GM23248 (cell line): Measurements from ENCODE around the gene CAPS. TPM values are rescaled to one million over a fixed set of nuclear protein-coding genes. Genes with fewer than 3 reads are reported as not detected.

Experiments used
- DNase-seq: peaks from one replicate; pipeline ENCODE4 v3.0.0-alpha.2; 2015
- H2AFZ ChIP-seq: fragments of 200-600 bp; sonication (generic); 2 replicates; pipeline ENCODE4 v1.6.1; 2016; ENCODE audit warnings: antibody characterized with exemption
- H3F3A ChIP-seq: fragments of 200-600 bp; sonication (generic); 2 replicates; pipeline ENCODE4 v1.6.1; 2016; ENCODE audit warnings: mild to moderate bottlenecking, antibody characterized with exemption, mixed run types; ENCODE audit not compliant: insufficient read depth
- H3K27ac ChIP-seq: fragments of 200-600 bp; sonication (generic); 2 replicates; pipeline ENCODE4 v1.5.1; 2016; ENCODE audit warnings: mild to moderate bottlenecking
- H3K27me3 ChIP-seq: fragments of 200-600 bp; sonication (generic); replicated peaks from 2 replicates; pipeline ENCODE4 v1.6.1; 2016; ENCODE audit warnings: mild to moderate bottlenecking; ENCODE audit not compliant: insufficient read depth
- H3K36me3 ChIP-seq: fragments of 200-600 bp; sonication (generic); 2 replicates; pipeline ENCODE4 v1.6.1; 2016; ENCODE audit warnings: low read depth, mild to moderate bottlenecking
- H3K4me1 ChIP-seq: fragments of 200-600 bp; sonication (generic); 2 replicates; pipeline ENCODE4 v1.6.1; 2016; ENCODE audit warnings: mild to moderate bottlenecking; ENCODE audit not compliant: insufficient read depth
- H3K4me2 ChIP-seq: fragments of 200-600 bp; sonication (generic); one replicate; pipeline ENCODE4 v1.6.1; 2016; ENCODE audit warnings: mild to moderate bottlenecking; ENCODE audit not compliant: unreplicated experiment
- H3K4me3 ChIP-seq: fragments of 200-600 bp; sonication (generic); 2 replicates; pipeline ENCODE4 v1.5.1; 2016; ENCODE audit warnings: mild to moderate bottlenecking
- H3K79me2 ChIP-seq: fragments of 200-600 bp; sonication (generic); 2 replicates; pipeline ENCODE4 v1.6.1; 2016; ENCODE audit warnings: mild to moderate bottlenecking; ENCODE audit not compliant: insufficient read depth
- H3K9ac ChIP-seq: fragments of 200-600 bp; sonication (generic); 2 replicates; pipeline ENCODE4 v1.6.1; 2016; ENCODE audit warnings: mild to moderate bottlenecking
- H3K9me2 ChIP-seq: fragments of 200-600 bp; sonication (generic); 2 replicates; pipeline ENCODE4 v1.6.1; 2016; ENCODE audit warnings: mixed run types, mild to moderate bottlenecking, moderate library complexity; ENCODE audit not compliant: insufficient read depth
- H3K9me3 ChIP-seq: fragments of 200-600 bp; sonication (generic); one replicate; pipeline ENCODE4 v1.6.1; 2017; ENCODE audit warnings: low read depth
- H4K20me1 ChIP-seq: fragments of 200-600 bp; sonication (generic); 2 replicates; pipeline ENCODE4 v1.6.0; 2016; ENCODE audit not compliant: insufficient read depth
- EZH2 ChIP-seq: fragments of 200-600 bp; sonication (generic); IDR thresholded peaks from 2 replicates; pipeline ENCODE4 v1.6.1; 2018; ENCODE audit warnings: antibody characterized with exemption, mild to moderate bottlenecking; ENCODE audit not compliant: insufficient read depth, poor library complexity, severe bottlenecking
- EZH2phosphoT487 ChIP-seq: fragments of 200-600 bp; sonication (generic); IDR thresholded peaks from 2 replicates; pipeline ENCODE4 v1.6.1; 2018; ENCODE audit warnings: antibody characterized with exemption, moderate library complexity, mild to moderate bottlenecking, low read depth; ENCODE audit not compliant: insufficient read depth
- whole genome bisulfite sequencing, 2 experiments: methylation state at CpG; one replicate each; pipeline ENCODE4 v1.1.6; 2015 to 2017; ENCODE audit warnings: low lambda C conversion rate in 2 of 2, low coverage in 1 of 2; ENCODE audit errors: missing lambda C conversion rate in 2 of 2; 5-methylcytosine and 5-hydroxymethylcytosine counted together
- in situ Hi-C: fragments of 300-500 bp; cut with MboI; formaldehyde crosslinking; loops from 2 replicates; pipeline ENCODE4 v1.15.0; 2020
- polyA plus RNA-seq: library from polyadenylated mRNA; unstranded; fragments of >200 nt; fragmentation: Nextera tagmentation; extraction: Ambion mirVana; gene quantifications from 2 replicates; pipeline ENCODE4 v1.2.1, GENCODE V29; 2016
- total RNA-seq: library from RNA; depleted of rRNA; stranded (reverse); fragments of >200 nt; shearing (Covaris generic); gene quantifications from 2 replicates; pipeline ENCODE4 v1.2.3, GENCODE V29; 2014; rRNA removed

CAPS gene
- 5.1 and 16.1 TPM in 2 replicates for total RNA-seq
- polyA plus RNA-seq = 6.7 and 7.0 TPM in 2 replicates

- H4K20me1 ChIP-seq = no peaks in the 10 kb centered on the region
- H3K79me2 ChIP-seq = no peaks in the 10 kb centered on the region
- H3K9ac ChIP-seq = peak within 1 kb of the TSS; percentile 62
- in situ Hi-C loops = no loop called here
- H3K4me2 ChIP-seq = peak within 1 kb of the TSS; percentile 3
- peak within 1 kb of the TSS; percentile 56 for H3K27ac ChIP-seq
- WGBS, 2 experiments = 66 to 71% methylated on average over 10 of the region's 10 CpGs
- peaks cover 12% of the 10 kb centered on the region for H3K4me1 ChIP-seq
- H2AFZ ChIP-seq = no peak within 1 kb of the TSS
- H3K27me3 ChIP-seq = no peaks in the 10 kb centered on the region
- no peak within 1 kb of the TSS for H3K4me3 ChIP-seq
- peak; percentile 88 for DNase-seq
- no peaks in the 10 kb centered on the region for H3K9me2 ChIP-seq
- peaks cover 4% of the 10 kb centered on the region for H3F3A ChIP-seq
- no peaks in the 10 kb centered on the region; the same call in 1 of the 2 replicates for H3K36me3 ChIP-seq
- no peaks in the 10 kb centered on the region for H3K9me3 ChIP-seq
- TF ChIP-seq EZH2 (no peak), EZH2phosphoT487 (no peak)
Measured at GRCh38 chr19:5913739-5914357, at the start of gene CAPS. Gene CAPS (plus strand): TSS chr19:5914254. CDS start chr19:5914407, 153 bp downstream.

- in situ Hi-C loops = no loop called here
- Histone ChIP-seq H3K9me3 (no peaks in the 10 kb centered on the region), H3K4me2 (no peak overlapping the region), H4K20me1 (no peaks in the 10 kb centered on the region), H3K4me1 (no peaks in the 10 kb centered on the region), H3K36me3 (no peaks in the 10 kb centered on the region), H3K9ac (no peak overlapping the region), H3K27ac (no peak overlapping the region), H2AFZ (no peak overlapping the region), H3F3A (no peaks in the 10 kb centered on the region), H3K9me2 (no peaks in the 10 kb centered on the region), H3K4me3 (no peak overlapping the region), H3K79me2 (no peaks in the 10 kb centered on the region), H3K27me3 (no peaks in the 10 kb centered on the region)
- TF ChIP-seq EZH2phosphoT487 = no peak
- TF ChIP-seq EZH2 = no peak
- 64 to 69% methylated on average over 14 of the region's 14 CpGs for WGBS, 2 experiments
- DNase-seq = no peak
Measured at GRCh38 chr19:5864725-5865486, 49.1 kb upstream of the CAPS start.

- H3K36me3 ChIP-seq = no peaks in the 10 kb centered on the region
- no peaks in the 10 kb centered on the region for H4K20me1 ChIP-seq
- no peaks in the 10 kb centered on the region for H3K9me2 ChIP-seq
- H3K9me3 ChIP-seq = no peaks in the 10 kb centered on the region
- no peaks in the 10 kb centered on the region for H3F3A ChIP-seq
- no peak overlapping the region for H2AFZ ChIP-seq
- 0 out of 2 replicates have a peak, but pooled peaks cover 4% of the 10 kb centered on the region for H3K27me3 ChIP-seq
- no peaks in the 10 kb centered on the region for H3K4me1 ChIP-seq
- H3K4me3 ChIP-seq = no peak overlapping the region
- no peak overlapping the region for H3K9ac ChIP-seq
- no peak overlapping the region for H3K27ac ChIP-seq
- no peak for TF ChIP-seq EZH2
- no peak for TF ChIP-seq EZH2phosphoT487
- no peak for DNase-seq
- no peaks in the 10 kb centered on the region for H3K79me2 ChIP-seq
- in situ Hi-C loops = no loop called here
- H3K4me2 ChIP-seq = no peak overlapping the region
- 56 to 57% methylated on average over 11 of the region's 11 CpGs for WGBS, 2 experiments
Measured at GRCh38 chr19:5865772-5866171, 48.3 kb upstream of the CAPS start.

GRCh38 chr19:5867201-5868136 is 46.6 kb upstream of the CAPS start:
- H3K9me2 ChIP-seq = no peaks in the 10 kb centered on the region
- no peaks in the 10 kb centered on the region for H3F3A ChIP-seq
- DNase-seq = no peak
- no peaks in the 10 kb centered on the region for H3K9me3 ChIP-seq
- H3K36me3 ChIP-seq = no peaks in the 10 kb centered on the region
- H4K20me1 ChIP-seq = no peaks in the 10 kb centered on the region
- in situ Hi-C loops = no loop called here
- no peak overlapping the region for H3K27ac ChIP-seq
- 72 to 81% methylated on average over 18 to 31 of the region's 31 CpGs for WGBS, 2 experiments
- 0 out of 2 replicates have a peak, but pooled peaks cover 4% of the 10 kb centered on the region for H3K27me3 ChIP-seq
- H3K79me2 ChIP-seq = no peaks in the 10 kb centered on the region
- no peak overlapping the region for H2AFZ ChIP-seq
- TF ChIP-seq EZH2 (no peak), EZH2phosphoT487 (no peak)
- H3K4me3 ChIP-seq = no peak overlapping the region
- no peaks in the 10 kb centered on the region for H3K4me1 ChIP-seq
- no peak overlapping the region for H3K9ac ChIP-seq
- H3K4me2 ChIP-seq = no peak overlapping the region
